Suprapubic skin (tissue), 4 donors: ENCODE measurements around the gene HIRIP3.

Experiments
- CTCF ChIP-seq, 2 donors: fragments of 200-600 bp in 1 of 2; fragments of 450-650 bp in 1 of 2; sonication (generic) in 1 of 2; IDR thresholded peaks; one replicate each; pipeline ENCODE4 v1.5.1; 2016 to 2019; ENCODE audit warnings: antibody characterized with exemption in 2 of 2, mild to moderate bottlenecking in 1 of 2, moderate library complexity in 1 of 2
- EP300 ChIP-seq: sonication (generic); formaldehyde crosslinking; IDR thresholded peaks from one replicate; pipeline ENCODE4 v1.6.1; 2017; ENCODE audit warnings: antibody characterized with exemption
- POLR2A ChIP-seq, 2 donors: fragments of 450-650 bp; IDR thresholded peaks; one replicate each; pipeline ENCODE4 v1.6.1; 2017; ENCODE audit warnings: antibody characterized with exemption in 2 of 2, mild to moderate bottlenecking in 2 of 2, moderate library complexity in 2 of 2
- POLR2AphosphoS5 ChIP-seq, 3 donors: sonication (generic); formaldehyde crosslinking; IDR thresholded peaks; one replicate each; pipeline ENCODE4 v1.6.1; 2017; ENCODE audit warnings: antibody characterized with exemption in 3 of 3

GRCh38 chr16:29972992-29973383 lies 22.4 kb downstream of the HIRIP3 start:
- TF ChIP-seq POLR2A (IDR thresholded peaks at IDR 0.05) = no peak
- TF ChIP-seq CTCF (IDR thresholded peaks at IDR 0.05) = no peak
- no peak for TF ChIP-seq POLR2AphosphoS5 (IDR thresholded peaks at IDR 0.05)
- no peak for TF ChIP-seq EP300
